Coronary artery (tissue), 2 donors: ENCODE results near the gene CADPS2.

Experiments
- DNase-seq: peaks from one replicate; pipeline ENCODE4 v3.0.0-alpha.2; 2017; ENCODE audit warnings: low spot score
- H3K27ac ChIP-seq, 2 donors: fragments of 200-600 bp; sonication (generic); one replicate each; pipeline ENCODE4 v1.5.1; 2016 to 2019
- H3K4me3 ChIP-seq: fragments of 200-600 bp; sonication (generic); 2 replicates; pipeline ENCODE4 v1.5.1; 2016; ENCODE audit warnings: mild to moderate bottlenecking, moderate library complexity
- TF ChIP-seq, protein P1 (sequence below): fragments of 200-600 bp; sonication (generic); IDR thresholded peaks from one replicate; pipeline ENCODE4 v1.5.1; 2019; ENCODE audit warnings: antibody characterized with exemption

CADPS2 gene

DNA sequence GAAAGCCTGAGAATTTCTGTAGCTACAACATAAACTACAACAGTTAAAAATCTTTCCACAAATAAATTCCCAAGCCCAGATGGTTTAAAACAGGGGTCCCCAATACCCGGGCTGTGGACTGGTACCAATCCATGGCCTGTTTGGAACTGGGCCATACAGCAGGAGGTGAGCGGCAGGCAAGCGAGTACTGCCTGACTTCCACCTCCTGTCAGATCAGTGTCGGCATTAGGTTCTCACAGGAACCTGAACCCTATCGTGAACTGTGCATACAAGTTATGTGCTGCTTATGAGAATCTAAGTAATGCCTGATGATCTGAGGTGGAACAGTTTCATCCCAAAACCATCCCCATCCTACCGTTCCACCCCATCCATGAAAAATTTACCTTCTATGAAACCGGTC, 421.0 kb downstream of the CADPS2 start:
- DNase-seq, result no peak
- TF ChIP-seq, protein P1, sequence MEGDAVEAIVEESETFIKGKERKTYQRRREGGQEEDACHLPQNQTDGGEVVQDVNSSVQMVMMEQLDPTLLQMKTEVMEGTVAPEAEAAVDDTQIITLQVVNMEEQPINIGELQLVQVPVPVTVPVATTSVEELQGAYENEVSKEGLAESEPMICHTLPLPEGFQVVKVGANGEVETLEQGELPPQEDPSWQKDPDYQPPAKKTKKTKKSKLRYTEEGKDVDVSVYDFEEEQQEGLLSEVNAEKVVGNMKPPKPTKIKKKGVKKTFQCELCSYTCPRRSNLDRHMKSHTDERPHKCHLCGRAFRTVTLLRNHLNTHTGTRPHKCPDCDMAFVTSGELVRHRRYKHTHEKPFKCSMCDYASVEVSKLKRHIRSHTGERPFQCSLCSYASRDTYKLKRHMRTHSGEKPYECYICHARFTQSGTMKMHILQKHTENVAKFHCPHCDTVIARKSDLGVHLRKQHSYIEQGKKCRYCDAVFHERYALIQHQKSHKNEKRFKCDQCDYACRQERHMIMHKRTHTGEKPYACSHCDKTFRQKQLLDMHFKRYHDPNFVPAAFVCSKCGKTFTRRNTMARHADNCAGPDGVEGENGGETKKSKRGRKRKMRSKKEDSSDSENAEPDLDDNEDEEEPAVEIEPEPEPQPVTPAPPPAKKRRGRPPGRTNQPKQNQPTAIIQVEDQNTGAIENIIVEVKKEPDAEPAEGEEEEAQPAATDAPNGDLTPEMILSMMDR, result no peak
- no peak overlapping the region for H3K4me3 ChIP-seq
- no peak overlapping the region for H3K27ac ChIP-seq

DNA sequence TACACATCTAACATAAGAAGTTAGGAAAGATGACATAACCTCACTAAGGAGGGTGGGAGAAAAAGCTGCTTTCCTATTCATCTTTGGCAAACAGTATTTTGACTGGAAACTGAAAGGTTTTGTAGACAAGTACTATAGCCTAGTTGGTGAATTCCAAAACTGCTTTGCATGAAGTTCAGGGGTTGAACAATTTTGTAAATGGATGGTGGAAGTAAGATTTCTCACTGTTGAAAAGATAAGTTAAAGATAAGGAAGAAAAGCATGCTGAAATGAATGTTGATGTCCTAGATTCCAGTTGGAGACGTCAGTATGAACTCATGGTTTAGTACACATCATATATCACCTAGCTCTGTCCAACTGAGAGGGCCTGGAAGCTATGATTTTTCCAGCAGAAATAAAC, 422.6 kb downstream of the CADPS2 start:
- TF ChIP-seq, protein P1, result no peak
- Histone ChIP-seq H3K4me3 (no peak overlapping the region), H3K27ac (no peak overlapping the region)
- no peak for DNase-seq

DNA sequence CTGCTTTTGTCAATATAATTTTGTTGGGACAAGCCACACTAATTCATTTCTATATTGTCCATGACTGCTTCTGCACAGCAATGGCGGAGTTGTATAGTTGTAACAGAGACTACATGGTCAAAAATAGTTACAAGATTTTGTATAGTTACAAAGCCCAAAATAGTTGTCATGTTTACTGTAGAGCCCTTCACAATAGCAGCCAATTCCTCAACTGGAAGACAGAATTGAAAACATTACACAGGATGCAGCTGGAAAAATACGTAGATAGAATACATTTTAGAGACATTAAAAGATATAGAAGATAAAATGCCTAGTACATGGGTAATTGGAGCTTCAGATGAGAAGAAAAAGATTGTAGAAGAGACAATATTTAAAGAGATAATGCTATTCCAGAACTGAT, 425.3 kb downstream of the CADPS2 start:
- H3K27ac ChIP-seq, result no peak overlapping the region
- no peak for DNase-seq
- TF ChIP-seq, protein P1, result no peak
- H3K4me3 ChIP-seq, result no peak overlapping the region

DNA sequence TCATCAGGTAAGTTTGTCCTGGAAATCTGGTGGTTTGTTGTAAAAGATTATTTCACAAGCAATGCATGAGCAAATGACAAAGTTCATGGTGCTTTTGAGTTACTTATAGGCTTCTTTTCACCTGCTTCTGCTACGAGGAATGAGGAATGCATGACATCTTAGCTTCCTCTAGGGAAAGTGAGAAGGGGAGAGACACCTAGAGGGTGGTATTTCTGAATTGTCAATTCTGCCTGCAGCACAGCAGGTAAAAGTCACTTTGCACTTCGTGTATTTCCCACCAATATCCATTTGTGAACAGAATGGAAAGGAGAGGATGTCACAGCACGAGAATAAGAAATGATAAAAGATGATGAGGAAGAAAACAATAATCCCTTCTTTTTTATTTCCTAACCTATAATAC, 428.3 kb downstream of the CADPS2 start:
- TF ChIP-seq, protein P1, result no peak
- H3K4me3 ChIP-seq, result no peak overlapping the region
- no peak for DNase-seq
- H3K27ac ChIP-seq, result no peak overlapping the region

DNA sequence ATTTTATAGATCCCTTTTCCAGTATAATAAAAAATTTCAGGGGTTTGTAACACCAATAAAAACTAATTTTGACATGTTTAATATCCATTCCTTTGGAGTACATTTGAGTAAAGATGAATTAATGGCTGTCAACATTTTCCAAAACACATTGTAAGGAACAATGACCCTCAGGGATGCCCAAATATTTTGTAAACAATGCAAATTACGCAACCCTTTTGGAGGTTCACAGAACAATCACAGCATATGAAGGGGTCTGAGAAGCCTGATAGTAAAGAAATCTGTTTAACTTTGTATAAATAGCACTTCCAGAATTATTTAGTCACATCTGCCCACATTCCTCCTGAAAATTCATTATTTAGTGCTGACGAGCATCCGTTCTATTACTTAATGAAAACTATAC, 428.9 kb downstream of the CADPS2 start:
- TF ChIP-seq, protein P1, result no peak
- Histone ChIP-seq H3K27ac (no peak overlapping the region), H3K4me3 (no peak overlapping the region)
- no peak for DNase-seq

DNA sequence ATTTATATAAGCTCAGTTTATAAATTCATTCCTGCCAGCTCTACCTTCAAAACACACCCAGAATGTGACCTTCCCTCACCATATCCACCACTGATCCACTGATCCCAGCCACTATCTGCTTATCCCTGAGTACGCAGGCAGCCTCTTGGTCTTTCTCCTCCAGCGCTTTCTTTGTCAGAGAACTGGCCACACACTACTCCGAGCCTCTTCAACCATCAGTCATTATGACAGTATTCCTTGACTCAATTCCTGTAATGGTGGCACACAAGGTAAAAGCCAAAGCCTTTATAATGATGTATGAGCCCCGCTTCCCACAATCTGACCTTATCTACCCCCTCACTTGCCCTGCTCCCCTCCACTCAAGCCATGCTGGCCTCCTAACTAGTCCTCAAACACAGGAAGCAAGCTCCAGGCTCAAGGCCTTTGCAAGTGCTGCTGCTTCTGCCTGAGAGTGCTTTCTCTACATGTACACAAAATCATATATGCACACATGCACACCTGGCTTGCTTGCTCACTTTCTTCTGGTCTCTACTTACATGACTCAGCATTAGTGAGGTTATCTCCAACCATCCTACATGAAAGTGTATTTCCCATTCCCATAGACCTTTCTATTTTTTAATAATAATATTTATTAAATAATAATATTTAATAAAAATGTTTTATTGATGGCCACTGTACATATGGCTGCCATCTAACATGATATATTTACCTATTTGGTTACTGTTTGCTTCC, 431.3 kb downstream of the CADPS2 start:
- TF ChIP-seq, protein P1, result no peak
- Histone ChIP-seq H3K27ac (no peak overlapping the region), H3K4me3 (no peak overlapping the region)
- no peak for DNase-seq

DNA sequence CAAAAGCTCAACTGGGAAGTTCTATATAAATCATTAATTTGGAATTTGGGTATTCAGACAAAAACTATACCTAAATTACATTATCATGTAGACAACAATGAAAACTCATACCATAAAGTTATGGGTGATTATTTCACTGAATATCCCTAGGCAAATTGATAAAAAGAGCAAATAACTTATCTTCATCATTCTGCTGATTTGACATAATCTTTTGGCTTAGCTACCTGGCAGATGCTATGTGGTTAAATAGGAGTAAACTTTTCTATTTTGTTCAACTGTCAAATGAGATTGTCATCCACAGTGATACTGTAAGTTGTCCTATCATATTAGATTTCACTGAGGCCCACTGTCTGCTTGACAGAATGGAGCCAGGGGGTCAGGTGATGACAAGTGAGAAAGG, 432.8 kb downstream of the CADPS2 start:
- TF ChIP-seq, protein P1, result no peak
- DNase-seq, result no peak
- Histone ChIP-seq H3K4me3 (no peak overlapping the region), H3K27ac (no peak overlapping the region)
